Measurements from ENCODE around the gene PFN1. TPM values are rescaled to one million over a fixed set of nuclear protein-coding genes. Genes with fewer than 3 reads are reported as not detected.

Gene PFN1
- total and polyA plus RNA-seq, 2 of the 8 experiments (the other 6 are each of a cell fraction or from before 2014, with no cell fraction given), result 1,355 to 1,949 TPM

GRCh38 chr17:4947010-4947410 is 1.3 kb downstream of the PFN1 start:
- Histone ChIP-seq H4K20me1 (replicated peaks in 1 of 2; ENCODE audit: control insufficient read depth in 1 of 2, insufficient read depth in 2 of 2, low read length in 2 of 2) (peaks cover 16 to 21% of the 10 kb centered on the region in 2 experiments), H3K18ac (ENCODE audit: extremely low read depth, low read length) (peak overlapping the region; percentile 32; the same call in 1 of the 2 replicates), H3K14ac (ENCODE audit: insufficient read length) (no peak overlapping the region), H2BK120ac (replicated peaks; ENCODE audit: low read depth, low read length) (no peak overlapping the region), H3K27me3 (replicated peaks in 1 of 4; ENCODE audit: control insufficient read depth in 3 of 4, extremely low read depth in 1 of 4, insufficient read depth in 3 of 4, low read length in 3 of 4) (no peaks in the 10 kb centered on the region), H3K36me3 (ENCODE audit: control insufficient read depth in 2 of 4, insufficient read depth in 4 of 4, low read length in 3 of 4) (peaks cover 8 to 42% (median 28%) of the 10 kb centered on the region in 4 experiments), H2AK5ac (ENCODE audit: low read depth, low read length) (no peak overlapping the region), H3K79me2 (ENCODE audit: control insufficient read depth in 1 of 2, insufficient read depth in 2 of 2, low read length in 2 of 2) (peaks cover 8 to 44% of the 10 kb centered on the region in 2 experiments), H3K56ac (replicated peaks; ENCODE audit: insufficient read length, low read depth, low read length) (no peak overlapping the region), H2BK12ac (ENCODE audit: low read depth, low read length) (no peak overlapping the region), H3K9me3 (ENCODE audit: insufficient read depth in 2 of 2, low read depth in 1 of 2, low read length in 1 of 2) (no peaks in the 10 kb centered on the region), H4K8ac (ENCODE audit: extremely low read depth, insufficient read depth, low read length) (no peak overlapping the region), H3K23me2 (ENCODE audit: low read depth, low read length) (peaks cover 18% of the 10 kb centered on the region), H3K4me3 (ENCODE audit: extremely low read depth in 1 of 4, insufficient read depth in 2 of 4, low read depth in 3 of 4, low read length in 4 of 4) (peak overlapping the region; percentile 73 to 97 (median 81)), H3K4me1 (replicated peaks in 1 of 4; ENCODE audit: control insufficient read depth in 3 of 4, insufficient read depth in 4 of 4, low read length in 3 of 4) (peaks cover 4 to 17% (median 10%) of the 10 kb centered on the region in 4 experiments), H2BK5ac (ENCODE audit: low read depth, low read length) (peak overlapping the region; percentile 44; the same call in 1 of the 2 replicates), H3K9ac (replicated peaks in 1 of 4; ENCODE audit: extremely low read depth in 1 of 4, low read depth in 3 of 4, low read length in 3 of 4) (peak overlapping the region in 3 of 4 experiments; percentile 46 to 78 (median 59); a peak in 6 of 7 replicates), H2BK20ac (ENCODE audit: low read length) (no peak overlapping the region), H3K23ac (ENCODE audit: insufficient read length) (no peak overlapping the region), H4K91ac (replicated peaks; ENCODE audit: insufficient read length, low read length) (no peak overlapping the region), H4K5ac (ENCODE audit: insufficient read length, low read depth, low read length) (no peak overlapping the region), H3K4ac (replicated peaks; ENCODE audit: insufficient read length, low read depth, low read length) (no peak overlapping the region), H3K27ac (ENCODE audit: low read depth, low read length) (peak overlapping the region; percentile 67), H3K79me1 (ENCODE audit: low read depth, low read length) (peaks cover 2% of the 10 kb centered on the region; the same call in 1 of the 2 replicates), H2AFZ (ENCODE audit: low read length) (no peak overlapping the region), H3K4me2 (ENCODE audit: insufficient read depth in 1 of 2, low read depth in 2 of 2, low read length in 2 of 2) (peak overlapping the region; percentile 67 to 95), H2BK15ac (ENCODE audit: low read length) (no peak overlapping the region)
- WGBS, 2 experiments (ENCODE audit: extremely low coverage in 1 of 2, insufficient coverage in 1 of 2, insufficient read length in 1 of 2, insufficient replicate concordance in 2 of 2, low coverage in 1 of 2, low lambda C conversion rate in 2 of 2, missing lambda C conversion rate in 1 of 2), result 8% methylated on average over 5 of the region's 7 CpGs; no CpG with 5 or more reads in 1 of the 2 experiments
- POLR2A ChIA-PET (ENCODE audit: partially characterized antibody), result interaction anchor here (0.6 to 32.4 kb wide), 17 partner anchors 0 to 219 kb away, joined by 3 to 987 read pairs (median 13); partner anchors contain the start of genes C17orf107, CAMTA2, ENO3 and GP1BA
- FAIRE-seq, result no peak
- no peak for TF ChIP-seq E2F6 (IDR thresholded peaks at IDR 0.05)
- no peak for TF ChIP-seq EZH2 (IDR thresholded peaks at IDR 0.05; ENCODE audit: low read depth, low read length, severe bottlenecking)
- TF ChIP-seq TAF7 (optimal IDR thresholded peaks at IDR 0.05; ENCODE audit: borderline replicate concordance, low read depth, low read length), result no peak
- TF ChIP-seq SP1 (IDR thresholded peaks at IDR 0.05; ENCODE audit: low read depth, low read length), result no peak
- peak; percentile 98 for TF ChIP-seq SRF (IDR thresholded peaks at IDR 0.05; ENCODE audit: low read depth, low read length)
- no peak for TF ChIP-seq BCL11A (IDR thresholded peaks at IDR 0.05; ENCODE audit: low read depth in 2 of 2, low read length in 2 of 2)
- no peak for TF ChIP-seq CHD1 (IDR thresholded peaks at IDR 0.05; ENCODE audit: low read depth, low read length)
- no peak for TF ChIP-seq JUN (IDR thresholded peaks at IDR 0.05; ENCODE audit: low read depth, low read length)
- TF ChIP-seq ZNF274 (IDR thresholded peaks at IDR 0.05; ENCODE audit: borderline replicate concordance, extremely low read depth, low read length), result no peak
- no peak for DNase-seq (ENCODE audit: low read depth in 1 of 2, low spot score in 2 of 2)
- CTCF ChIA-PET (ENCODE audit: partially characterized antibody), result interaction anchor here (0.7 to 0.8 kb wide), 3 partner anchors 11 to 37 kb away, joined by 3 to 4 read pairs (median 3); no protein-coding TSS in a partner anchor

All from H1 (cell line).